Heart left ventricle (tissue), 13 donors: Measurements from ENCODE around the gene TMEM181.

Source experiments
- CTCF ChIP-seq, 12 donors: fragments of 200-600 bp; sonication (generic) in 4 of 12; IDR thresholded peaks; one replicate each; pipeline versions ENCODE4 v1.5.0 to v1.8.0; 2018 to 2022; ENCODE audit warnings: antibody characterized with exemption in 12 of 12, mild to moderate bottlenecking in 5 of 12
- POLR2A ChIP-seq, 2 donors: fragments of 450-650 bp; IDR thresholded peaks; one replicate each; pipeline ENCODE4 v1.6.1; 2017; ENCODE audit warnings: antibody characterized with exemption in 2 of 2, mild to moderate bottlenecking in 2 of 2, moderate library complexity in 2 of 2
- donor health status: ischemic (EF 13 %, LVEDD 7.1; RV severe dilation, severe dysfunction).
- donor health status: DM: no; HTN: yes; CAD: no.
- donor health status: DM: no; HTN: no; CAD: no.
- donor health status: ischemic (EF 25% LVEDD 6.9; RV normal size, moderate dysfunction).
- donor health status: ischemic (EF 25% LVEDD 5.7; RV mildly dilated, moderate dysfunction).
- donor health status: ischemic (EF 35%, LVEDD 5.7; RV mildly dilated, moderate dysfunction).
- donor health status: nonischemic (EF 11% LVEDD 7.7; RV severe dilation, severe dysfunction).
- donor health status: DM: yes; HTN: yes; CAD: no.
- donor health status: PGD.
- donor health status: ischemic (EF 29% LVEDD 5.4; RV normal size, mild dysfunction).
- donor health status: nonischemic (EF 23%, LVEDD 6.1; RV moderate dilation, normal function).

- TF ChIP-seq CTCF (IDR thresholded peaks at IDR 0.05) (peak in 9 of 12 donors; percentile 22 to 53 (median 37)), POLR2A (IDR thresholded peaks at IDR 0.05) (no peak)
Measured at GRCh38 chr6:158629367-158630221, 69.7 kb downstream of the TMEM181 start.
